Right atrium auricular region (tissue), 2 donors: ENCODE results near the gene FAF2. TPM values are rescaled to one million over a fixed set of nuclear protein-coding genes. Genes with fewer than 3 reads are reported as not detected.

Source experiments
- DNase-seq: peaks from one replicate; pipeline ENCODE4 v3.0.0-alpha.2; 2019; ENCODE audit warnings: low spot score
- H3K27ac ChIP-seq, 2 donors: fragments of 200-600 bp; sonication (generic); 1 replicate in 1 of 2; 2 replicates in 1 of 2; pipeline ENCODE4 v1.5.1; 2016 to 2019
- H3K27me3 ChIP-seq, 2 donors: fragments of 200-600 bp; sonication (generic); one replicate each; pipeline versions ENCODE4 v1.5.1 to v1.6.0; 2017 to 2019
- H3K36me3 ChIP-seq: fragments of 200-600 bp; sonication (generic); one replicate; pipeline ENCODE4 v1.5.1; 2016
- H3K4me1 ChIP-seq, 2 donors: fragments of 200-600 bp; sonication (generic); one replicate each; pipeline versions ENCODE4 v1.5.1 to v1.6.0; 2017 to 2019
- H3K4me3 ChIP-seq, 2 donors: fragments of 200-600 bp; sonication (generic); 1 replicate in 1 of 2; 2 replicates in 1 of 2; pipeline ENCODE4 v1.5.1; 2017 to 2019; ENCODE audit warnings: mild to moderate bottlenecking in 1 of 2, moderate library complexity in 1 of 2
- H3K9me3 ChIP-seq, 2 donors: fragments of 200-600 bp; sonication (generic); one replicate each; pipeline ENCODE4 v1.5.1; 2019
- CTCF ChIP-seq, 2 donors: fragments of 200-600 bp; sonication (generic); IDR thresholded peaks; one replicate each; pipeline ENCODE4 v1.5.1; 2019; ENCODE audit warnings: antibody characterized with exemption in 2 of 2
- total RNA-seq, 2 donors: library from RNA; depleted of rRNA; stranded (reverse); fragments of >200 nt; gene quantifications; one replicate each; pipeline ENCODE4 v1.1.0, GENCODE V29; 2016

Gene FAF2
- total RNA-seq, 2 donors from 2014 or later: 14.4 to 19.5 TPM

DNA sequence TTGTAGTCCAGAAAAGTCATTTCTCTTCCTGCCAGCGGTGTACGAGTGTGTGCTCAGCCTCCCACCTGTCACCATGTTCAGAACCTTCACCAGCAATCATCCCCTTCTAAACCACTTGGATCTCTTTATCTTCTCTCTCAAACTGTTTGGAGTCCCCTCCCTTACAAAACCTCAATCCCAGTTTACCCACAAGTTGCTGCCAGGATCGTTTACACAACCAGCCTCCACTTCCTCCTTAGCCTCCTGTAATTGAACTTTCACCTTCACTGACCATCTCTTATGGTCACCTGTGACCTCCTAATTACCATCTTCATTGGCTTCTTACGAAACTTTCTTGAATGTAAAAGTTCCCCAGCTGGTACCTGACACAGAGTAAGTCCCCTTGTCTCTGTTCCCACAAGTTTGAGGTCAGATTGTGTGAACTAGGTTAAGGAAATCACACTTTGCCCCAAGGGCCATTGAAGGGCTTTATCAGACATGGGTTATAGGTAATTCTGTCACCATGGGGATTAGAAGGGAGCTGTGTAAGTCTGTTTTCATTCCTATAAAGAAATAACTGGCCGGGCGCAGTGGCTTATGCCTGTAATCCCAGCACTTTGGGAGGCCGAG, 69.0 kb downstream of the FAF2 start:
- H3K27ac ChIP-seq: no peak overlapping the region
- no peaks in the 10 kb centered on the region for H3K36me3 ChIP-seq
- DNase-seq: no peak
- no peaks in the 10 kb centered on the region for H3K27me3 ChIP-seq
- no peak for TF ChIP-seq CTCF (IDR thresholded peaks at IDR 0.05)
- H3K4me3 ChIP-seq: no peak overlapping the region
- H3K4me1 ChIP-seq: no peaks in the 10 kb centered on the region
- H3K9me3 ChIP-seq: no peaks in the 10 kb centered on the region

GRCh38 chr5:176519810-176520720, 71.9 kb downstream of the FAF2 start:
- Histone ChIP-seq H3K4me1 (no peaks in the 10 kb centered on the region), H3K4me3 (no peak overlapping the region), H3K9me3 (no peaks in the 10 kb centered on the region), H3K36me3 (no peaks in the 10 kb centered on the region), H3K27ac (no peak overlapping the region), H3K27me3 (no peaks in the 10 kb centered on the region)
- TF ChIP-seq CTCF (IDR thresholded peaks at IDR 0.05): no peak
- no peak for DNase-seq

DNA sequence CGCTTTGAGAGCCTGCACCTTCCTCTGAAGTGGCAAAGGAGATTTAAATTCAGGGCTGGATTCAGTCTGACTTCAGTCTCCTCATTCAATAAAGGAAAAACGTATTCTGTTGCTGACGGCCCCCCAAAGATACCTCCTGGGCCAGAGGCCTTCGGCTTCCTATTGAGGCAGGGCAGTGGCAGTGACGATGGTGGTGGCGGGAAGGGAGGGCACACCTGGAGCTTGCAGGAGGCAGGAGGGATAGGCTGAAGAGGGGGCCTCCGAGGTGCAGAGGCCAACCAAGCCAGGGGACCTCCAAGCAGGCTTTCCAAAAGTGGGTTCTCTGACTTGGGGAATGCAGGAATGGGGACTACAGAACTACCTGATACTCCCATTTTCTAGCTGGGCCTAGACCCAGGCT, 73.1 kb downstream of the FAF2 start:
- no peak for TF ChIP-seq CTCF (IDR thresholded peaks at IDR 0.05)
- Histone ChIP-seq H3K9me3 (no peaks in the 10 kb centered on the region), H3K27ac (no peak overlapping the region), H3K27me3 (no peaks in the 10 kb centered on the region), H3K4me3 (no peak overlapping the region), H3K4me1 (no peaks in the 10 kb centered on the region), H3K36me3 (no peaks in the 10 kb centered on the region)
- no peak for DNase-seq

DNA sequence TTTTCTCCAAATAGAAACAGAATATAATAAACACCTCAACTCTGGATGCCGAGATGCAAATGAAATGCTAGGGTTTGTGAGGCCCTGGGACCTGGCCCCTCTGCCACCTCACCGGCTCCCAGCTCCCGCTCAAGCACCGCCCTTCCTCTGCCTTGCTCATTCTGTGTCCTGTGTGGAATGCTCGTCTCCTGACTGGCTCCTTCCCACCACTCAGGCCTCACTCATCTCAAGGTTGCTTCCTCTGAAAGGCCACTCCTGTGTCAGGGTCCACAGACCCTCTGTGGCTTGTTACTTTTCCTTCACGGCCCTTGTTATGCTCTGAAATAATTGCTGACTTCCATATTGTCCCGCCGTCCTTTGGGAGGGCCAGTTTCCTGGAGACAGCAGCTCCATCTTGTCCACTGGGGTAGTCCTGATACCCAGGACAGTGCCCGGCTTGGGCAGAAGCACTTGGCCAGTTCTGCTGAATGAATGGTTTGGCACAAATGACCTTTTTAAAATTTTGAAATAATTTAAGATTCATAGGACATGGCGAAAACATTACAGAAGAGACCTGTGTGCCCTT, 73.6 kb downstream of the FAF2 start:
- no peak for DNase-seq
- H3K36me3 ChIP-seq: no peaks in the 10 kb centered on the region
- H3K4me1 ChIP-seq: no peaks in the 10 kb centered on the region
- no peak overlapping the region for H3K27ac ChIP-seq
- TF ChIP-seq CTCF (IDR thresholded peaks at IDR 0.05): no peak
- no peaks in the 10 kb centered on the region for H3K27me3 ChIP-seq
- no peak overlapping the region for H3K4me3 ChIP-seq
- H3K9me3 ChIP-seq: no peaks in the 10 kb centered on the region

DNA sequence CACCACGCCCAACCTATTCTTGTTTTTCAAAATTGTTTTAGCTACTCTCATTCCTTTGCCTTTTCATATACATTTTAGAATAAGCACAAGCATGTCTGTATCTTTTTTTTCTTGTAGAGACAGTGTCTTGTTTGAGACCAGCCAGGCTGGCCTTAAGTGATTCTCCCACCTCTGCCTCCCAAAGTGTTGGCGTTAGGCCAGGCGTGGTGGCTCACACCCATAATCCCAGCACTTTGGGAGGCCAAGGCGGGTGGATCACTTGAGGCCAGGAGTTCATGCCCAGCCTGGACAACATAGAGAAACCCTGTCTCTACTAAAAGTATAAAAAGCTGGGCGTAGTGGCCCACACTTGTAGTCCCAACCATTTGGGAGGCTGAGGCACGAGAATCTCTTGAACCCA, 76.0 kb downstream of the FAF2 start:
- H3K4me3 ChIP-seq: no peak overlapping the region
- no peak overlapping the region for H3K27ac ChIP-seq
- TF ChIP-seq CTCF (IDR thresholded peaks at IDR 0.05): no peak
- no peaks in the 10 kb centered on the region for H3K27me3 ChIP-seq
- no peak for DNase-seq
- peaks cover 0 to 8% of the 10 kb centered on the region in 2 donors for H3K4me1 ChIP-seq
- no peaks in the 10 kb centered on the region for H3K9me3 ChIP-seq
- H3K36me3 ChIP-seq: peaks cover 22% of the 10 kb centered on the region
